Muscle of leg (tissue), 11 donors: ENCODE results near the gene ELOVL2. TPM values are rescaled to one million over a fixed set of nuclear protein-coding genes. Genes with fewer than 3 reads are reported as not detected.

ENCODE experiments used
- DNase-seq: peaks from one replicate; pipeline ENCODE4 v3.0.0; 2013
- H3K27ac ChIP-seq: one replicate; pipeline ENCODE4 v1.5.1; 2013; ENCODE audit warnings: mild to moderate bottlenecking, low read length, control low read depth
- H3K27me3 ChIP-seq: one replicate; pipeline ENCODE4 v1.6.1; 2013; ENCODE audit warnings: low read length; ENCODE audit not compliant: control insufficient read depth, insufficient read depth
- H3K36me3 ChIP-seq: one replicate; pipeline ENCODE4 v1.6.1; 2013; ENCODE audit warnings: low read length; ENCODE audit not compliant: control insufficient read depth, insufficient read depth
- H3K4me1 ChIP-seq: one replicate; pipeline ENCODE4 v1.6.1; 2013; ENCODE audit warnings: low read length; ENCODE audit not compliant: control insufficient read depth, insufficient read depth
- H3K4me3 ChIP-seq: one replicate; pipeline ENCODE4 v1.5.1; 2013; ENCODE audit warnings: low read length, control low read depth
- H3K9me3 ChIP-seq: replicated peaks from 2 replicates; pipeline ENCODE4 v1.6.1; 2013; ENCODE audit warnings: low read depth, low read length; ENCODE audit not compliant: control insufficient read depth
- WGBS: methylation state at CpG from one replicate; pipeline ENCODE4 v1.1.5; 2013; ENCODE audit warnings: missing lambda C conversion rate; ENCODE audit not compliant: insufficient coverage; 5-methylcytosine and 5-hydroxymethylcytosine counted together
- polyA plus RNA-seq, 8 donors: library from polyadenylated mRNA; unstranded; fragments of 120-200 nt; gene quantifications; one replicate each; pipeline versions ENCODE4 v1.2.1 to v1.2.3, GENCODE V29; 2013; ENCODE audit warnings: inconsistent platforms in 1 of 8, low replicate concordance in 1 of 8; ENCODE audit not compliant: insufficient read length in 8 of 8, insufficient read depth in 1 of 8
- total RNA-seq: library from RNA; stranded (reverse); fragments of 120-200 nt; gene quantifications from one replicate; pipeline ENCODE4 v1.2.4, GENCODE V29; 2013

The ELOVL2 gene
- total and polyA plus RNA-seq, 9 donors: 1.5 to 3.6 (median 2.7) TPM

DNA sequence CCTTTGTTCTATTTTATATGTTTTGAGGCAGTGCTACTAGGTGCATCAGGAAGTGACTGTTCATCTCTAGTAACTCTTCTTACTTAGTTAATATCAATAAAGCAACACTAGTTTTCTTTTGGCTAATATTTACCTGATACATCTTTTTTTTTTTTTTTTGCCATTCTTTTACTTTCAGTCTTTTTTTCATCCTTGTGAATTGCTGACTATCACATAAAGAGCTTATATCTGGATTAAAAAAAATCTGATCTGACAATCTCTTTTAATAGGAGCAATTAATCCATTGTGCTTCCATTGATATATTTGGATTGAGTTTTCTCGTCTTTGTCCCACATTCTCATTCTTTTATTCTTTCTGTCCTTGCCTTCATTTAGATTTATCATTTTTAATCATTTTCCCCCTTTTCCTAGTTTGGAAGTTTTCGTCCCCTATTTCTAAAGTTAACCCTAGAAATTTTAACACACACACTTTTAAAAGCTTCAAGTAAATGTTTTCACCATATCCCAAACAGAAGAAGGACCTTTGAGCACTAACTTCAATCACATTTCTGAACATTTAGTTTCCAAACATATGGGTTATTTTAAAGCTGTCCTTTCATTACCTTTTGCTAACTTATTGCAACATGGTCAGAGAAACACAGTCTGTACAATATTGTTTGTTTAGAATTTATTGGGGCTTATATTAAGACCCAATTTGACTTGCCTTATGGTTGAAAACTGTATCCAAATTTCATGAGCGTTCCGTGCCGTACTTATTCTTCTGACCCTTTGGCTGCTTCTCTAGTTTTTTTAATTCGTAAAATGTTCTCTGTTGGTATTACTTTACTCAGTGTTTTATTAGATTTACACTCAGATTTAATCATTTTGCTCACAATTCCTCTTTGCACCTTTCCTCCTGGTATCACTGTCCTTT, 94.3 kb downstream of the ELOVL2 start:
- WGBS: no CpG with 5 or more reads among the region's 6 CpGs
- Histone ChIP-seq H3K27ac (no peak overlapping the region), H3K9me3 (no peaks in the 10 kb centered on the region), H3K27me3 (no peaks in the 10 kb centered on the region), H3K36me3 (no peaks in the 10 kb centered on the region), H3K4me1 (no peaks in the 10 kb centered on the region), H3K4me3 (no peak overlapping the region)
- DNase-seq: no peak

DNA sequence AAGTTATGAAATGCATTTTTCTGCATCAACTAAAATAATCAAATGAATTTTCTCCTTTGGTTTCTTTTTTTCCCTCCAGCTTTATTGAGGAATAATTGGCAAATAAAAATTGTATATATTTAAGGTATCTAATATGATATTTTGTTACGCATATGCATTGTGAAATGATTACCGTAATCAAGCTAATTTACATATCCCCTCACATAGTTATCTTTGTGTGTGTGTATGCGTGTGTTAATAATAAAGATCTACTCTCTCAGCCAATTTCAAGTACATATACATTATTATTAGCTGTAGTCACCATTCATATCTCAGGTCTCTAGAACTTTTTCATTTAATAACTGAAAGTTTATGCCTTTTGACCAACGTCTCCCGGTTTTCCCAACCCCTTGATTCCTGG, 96.1 kb downstream of the ELOVL2 start:
- H3K9me3 ChIP-seq: no peaks in the 10 kb centered on the region
- H3K4me3 ChIP-seq: no peak overlapping the region
- no peaks in the 10 kb centered on the region for H3K4me1 ChIP-seq
- H3K27ac ChIP-seq: no peak overlapping the region
- H3K36me3 ChIP-seq: no peaks in the 10 kb centered on the region
- WGBS: no CpG with 5 or more reads among the region's 5 CpGs
- no peaks in the 10 kb centered on the region for H3K27me3 ChIP-seq
- no peak for DNase-seq

DNA sequence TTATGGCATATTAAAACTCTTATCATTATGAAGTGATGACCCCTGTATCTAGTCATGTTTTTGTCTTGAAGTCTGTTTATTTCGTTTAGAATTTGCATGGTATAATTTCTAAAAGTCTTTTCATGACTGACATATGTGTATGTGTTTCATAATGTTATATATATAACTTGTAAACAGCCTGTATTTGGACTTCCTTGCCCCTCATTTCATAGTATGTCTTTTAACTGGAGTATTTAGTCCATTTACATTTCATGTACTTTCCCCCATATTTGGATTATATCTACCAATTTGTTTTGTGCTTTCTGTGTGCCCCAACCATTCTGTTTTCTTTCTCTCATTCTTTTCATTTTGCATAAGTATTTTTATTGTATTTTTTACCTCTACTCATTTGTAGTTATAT, 98.3 kb downstream of the ELOVL2 start:
- no peaks in the 10 kb centered on the region for H3K36me3 ChIP-seq
- H3K9me3 ChIP-seq: no peaks in the 10 kb centered on the region
- H3K27ac ChIP-seq: no peak overlapping the region
- WGBS: no CpG with 5 or more reads among the region's 1 CpG
- no peak overlapping the region for H3K4me3 ChIP-seq
- DNase-seq: no peak
- no peaks in the 10 kb centered on the region for H3K27me3 ChIP-seq
- H3K4me1 ChIP-seq: no peaks in the 10 kb centered on the region

DNA sequence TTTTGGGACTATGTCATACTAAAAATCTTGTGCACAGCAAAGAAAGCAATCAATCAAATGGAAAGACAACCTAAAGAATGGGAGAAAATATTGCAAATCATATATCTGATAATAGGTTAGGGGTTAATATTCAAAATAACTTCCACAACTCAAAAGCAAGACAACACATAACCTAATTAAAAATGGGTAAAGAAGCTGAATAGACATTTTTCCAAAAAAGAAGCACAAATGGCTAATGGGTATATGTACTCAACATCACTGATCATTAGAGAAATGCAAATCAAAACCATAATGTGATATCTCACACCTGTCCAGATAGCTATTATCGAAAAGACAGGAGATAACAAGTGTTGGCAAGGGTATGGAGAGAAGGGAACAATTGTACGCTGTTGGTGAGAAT, 104.3 kb downstream of the ELOVL2 start:
- WGBS: no CpG with 5 or more reads among the region's 2 CpGs
- H3K9me3 ChIP-seq: no peaks in the 10 kb centered on the region
- no peaks in the 10 kb centered on the region for H3K4me1 ChIP-seq
- no peak for DNase-seq
- no peaks in the 10 kb centered on the region for H3K36me3 ChIP-seq
- no peak overlapping the region for H3K27ac ChIP-seq
- no peaks in the 10 kb centered on the region for H3K27me3 ChIP-seq
- no peak overlapping the region for H3K4me3 ChIP-seq

GRCh38 chr6:10933126-10933525, 111.0 kb downstream of the ELOVL2 start:
- Histone ChIP-seq H3K4me3 (no peak overlapping the region), H3K27me3 (no peaks in the 10 kb centered on the region), H3K36me3 (no peaks in the 10 kb centered on the region), H3K4me1 (no peaks in the 10 kb centered on the region), H3K27ac (no peak overlapping the region), H3K9me3 (no peaks in the 10 kb centered on the region)
- no CpG with 5 or more reads among the region's 1 CpG for WGBS
- no peak for DNase-seq

Other genes with a start within 250 kb of the ELOVL2 start
- 0.04 TPM for gene MAK, start 205.8 kb downstream of the ELOVL2 start, total RNA-seq
- under 1 TPM; 0.23 to 0.65 (median 0.26) TPM for gene MAK, start 205.8 kb downstream of the ELOVL2 start, polyA plus RNA-seq
- gene GCM2, start 162.3 kb downstream of the ELOVL2 start, total RNA-seq: not detected
- not detected for gene GCM2, start 162.3 kb downstream of the ELOVL2 start, polyA plus RNA-seq
- gene SYCP2L, start 157.3 kb downstream of the ELOVL2 start, total RNA-seq: 2.6 TPM
- 1 to 10 TPM in 6 of 8 donors, under 1 TPM in 2; 0.59 to 3.5 (median 2.0) TPM for gene SYCP2L, start 157.3 kb downstream of the ELOVL2 start, polyA plus RNA-seq
- 6.6 TPM for gene SMIM13, start 49.5 kb upstream of the ELOVL2 start, total RNA-seq
- gene SMIM13, start 49.5 kb upstream of the ELOVL2 start, polyA plus RNA-seq: 10 to 100 TPM in 3 of 8 donors, 1 to 10 TPM in 5; 7.0 to 13.5 (median 9.4) TPM
- 0.04 TPM for gene ERVFRD-1, start 67.4 kb upstream of the ELOVL2 start, total RNA-seq
- under 1 TPM; 0.04 to 0.39 (median 0.11) TPM for gene ERVFRD-1, start 67.4 kb upstream of the ELOVL2 start, polyA plus RNA-seq
- 18.4 TPM for gene NEDD9, start 188.4 kb upstream of the ELOVL2 start, total RNA-seq
- 10 to 100 TPM in 6 of 8 donors, 1 to 10 TPM in 2; 7.3 to 17.5 (median 12.6) TPM for gene NEDD9, start 188.4 kb upstream of the ELOVL2 start, polyA plus RNA-seq